Mucosa of descending colon (tissue), 3 donors: ENCODE results near the gene CGNL1. TPM values are rescaled to one million over a fixed set of nuclear protein-coding genes. Genes with fewer than 3 reads are reported as not detected.

Experiments used
- ATAC-seq: fragments of 200-7000 bp; cut with Tn5 transposase; one replicate; pipeline ENCODE4 v1.9.1; 2020; ENCODE audit warnings: mild to moderate bottlenecking, moderate library complexity
- DNase-seq, 3 donors: peaks; one replicate each; pipeline ENCODE4 v3.0.0-alpha.2; 2020
- H3K36me3 ChIP-seq: fragments of 200-600 bp; one replicate; pipeline ENCODE4 v1.8.0; 2021; ENCODE audit warnings: low read depth, mild to moderate bottlenecking
- H3K4me1 ChIP-seq: fragments of 200-600 bp; one replicate; pipeline ENCODE4 v1.8.0; 2021; ENCODE audit warnings: low read depth, mild to moderate bottlenecking
- H3K4me3 ChIP-seq: fragments of 200-600 bp; one replicate; pipeline ENCODE4 v1.8.0; 2021; ENCODE audit warnings: mild to moderate bottlenecking
- H3K9me3 ChIP-seq: fragments of 200-600 bp; one replicate; pipeline ENCODE4 v1.8.0; 2021; ENCODE audit warnings: mild to moderate bottlenecking
- intact Hi-C, 2 donors: fragments of 100-400 bp; cut with DNase I in 1 of 2; cut with micrococcal nuclease in 1 of 2; formaldehyde crosslinking; loops; one replicate each; pipeline versions ENCODE4 v1.11.0 to v1.11.1; 2022; cut with DNase I, micrococcal nuclease
- total RNA-seq, 3 donors: library from RNA; stranded (reverse); fragmentation: NEBNext Ultra II Directional in 2 of 3; extraction: Animal tissue kit (Norgen Biotek cat#: 25700) in 2 of 3; gene quantifications; one replicate each; pipeline versions ENCODE4 v1.2.1 to v1.2.4, GENCODE V29; 2021 to 2023
- TF ChIP-seq, protein P1 (sequence below): fragments of 200-600 bp; IDR thresholded peaks from one replicate; pipeline ENCODE4 v1.8.0; 2022; ENCODE audit warnings: antibody characterized with exemption, mild to moderate bottlenecking
- donor health status: DM: no; HTN: no; CAD: no; lungs with moderate emphysema.
- donor health status: DM: no; HTN: no; CAD: no.
- donor health status: DM: no; HTN: yes; CAD: no.

CGNL1 gene
- total RNA-seq, 3 donors from 2014 or later, result 3.3 to 4.5 (median 3.9) TPM

GRCh38 chr15:57562196-57562769 lies 186.0 kb downstream of the CGNL1 start:
- TF ChIP-seq, protein P1, sequence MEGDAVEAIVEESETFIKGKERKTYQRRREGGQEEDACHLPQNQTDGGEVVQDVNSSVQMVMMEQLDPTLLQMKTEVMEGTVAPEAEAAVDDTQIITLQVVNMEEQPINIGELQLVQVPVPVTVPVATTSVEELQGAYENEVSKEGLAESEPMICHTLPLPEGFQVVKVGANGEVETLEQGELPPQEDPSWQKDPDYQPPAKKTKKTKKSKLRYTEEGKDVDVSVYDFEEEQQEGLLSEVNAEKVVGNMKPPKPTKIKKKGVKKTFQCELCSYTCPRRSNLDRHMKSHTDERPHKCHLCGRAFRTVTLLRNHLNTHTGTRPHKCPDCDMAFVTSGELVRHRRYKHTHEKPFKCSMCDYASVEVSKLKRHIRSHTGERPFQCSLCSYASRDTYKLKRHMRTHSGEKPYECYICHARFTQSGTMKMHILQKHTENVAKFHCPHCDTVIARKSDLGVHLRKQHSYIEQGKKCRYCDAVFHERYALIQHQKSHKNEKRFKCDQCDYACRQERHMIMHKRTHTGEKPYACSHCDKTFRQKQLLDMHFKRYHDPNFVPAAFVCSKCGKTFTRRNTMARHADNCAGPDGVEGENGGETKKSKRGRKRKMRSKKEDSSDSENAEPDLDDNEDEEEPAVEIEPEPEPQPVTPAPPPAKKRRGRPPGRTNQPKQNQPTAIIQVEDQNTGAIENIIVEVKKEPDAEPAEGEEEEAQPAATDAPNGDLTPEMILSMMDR, result no peak
- Histone ChIP-seq H3K4me3 (no peak overlapping the region), H3K36me3 (no peaks in the 10 kb centered on the region), H3K9me3 (no peaks in the 10 kb centered on the region), H3K4me1 (peaks cover 8% of the 10 kb centered on the region)
- intact Hi-C loops, result loop anchor here in 1 of 2 donors (5.0 kb wide), 1 partner anchor 145 kb away; the partner anchor contains the start of gene POLR2M
- ATAC-seq, result no peak
- no peak for DNase-seq

GRCh38 chr15:57563416-57563815 lies 187.1 kb downstream of the CGNL1 start:
- TF ChIP-seq, protein P1, result no peak
- no peak for ATAC-seq

DNA sequence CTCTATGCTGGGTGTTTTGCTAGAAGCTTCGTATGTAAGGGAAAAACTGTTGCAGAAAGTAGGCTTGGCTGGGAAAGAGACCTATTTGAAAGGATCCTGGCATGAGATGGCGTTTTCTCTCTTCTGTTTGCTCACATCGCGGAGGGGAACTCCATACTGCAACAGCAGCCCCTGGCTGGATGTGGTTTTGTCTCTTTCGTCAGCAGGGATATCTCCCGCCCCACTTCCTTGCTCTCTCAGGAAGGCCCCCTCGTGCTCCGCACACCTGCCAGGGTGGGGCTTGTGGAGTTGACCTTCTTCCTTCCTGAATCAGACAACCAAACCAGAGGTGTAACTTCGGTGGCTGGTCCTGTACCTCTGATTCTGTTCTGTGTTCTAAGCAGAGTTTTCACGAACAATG lies 189.0 kb downstream of the CGNL1 start:
- ATAC-seq (peak; percentile 57), DNase-seq (peak; percentile 73 to 82 (median 77))
- Histone ChIP-seq H3K36me3 (no peaks in the 10 kb centered on the region), H3K4me1 (peaks cover 11% of the 10 kb centered on the region), H3K4me3 (no peak overlapping the region), H3K9me3 (no peaks in the 10 kb centered on the region)
- TF ChIP-seq, protein P1, result no peak
- intact Hi-C loops, result no loop called here

More at GRCh38 chr15:57563416-57563815, 187.1 kb downstream of the CGNL1 start:
- Histone ChIP-seq H3K4me1 (peaks cover 11% of the 10 kb centered on the region), H3K36me3 (no peaks in the 10 kb centered on the region), H3K4me3 (no peak overlapping the region), H3K9me3 (no peaks in the 10 kb centered on the region)
- DNase-seq, result no peak
- intact Hi-C loops, result loop anchor here in 1 of 2 donors (5.0 kb wide), 1 partner anchor 144 kb away; the partner anchor contains the start of gene POLR2M

GRCh38 chr15:57566834-57567233 lies 190.5 kb downstream of the CGNL1 start:
- TF ChIP-seq, protein P1, result no peak
- DNase-seq, result peak; percentile 63 to 89 (median 69)
- Histone ChIP-seq H3K4me1 (peaks cover 3% of the 10 kb centered on the region), H3K4me3 (no peak overlapping the region), H3K9me3 (no peaks in the 10 kb centered on the region), H3K36me3 (no peaks in the 10 kb centered on the region)
- ATAC-seq, result peak; percentile 92
- intact Hi-C loops, result no loop called here

GRCh38 chr15:57567891-57568290 lies 191.6 kb downstream of the CGNL1 start:
- intact Hi-C loops, result no loop called here
- Histone ChIP-seq H3K9me3 (no peaks in the 10 kb centered on the region), H3K4me3 (no peak overlapping the region), H3K36me3 (no peaks in the 10 kb centered on the region), H3K4me1 (peaks cover 3% of the 10 kb centered on the region)
- TF ChIP-seq, protein P1, result no peak
- DNase-seq, result no peak
- no peak for ATAC-seq
